NT2/D1 (cell line): ENCODE data around the gene JCAD.

Experiments used
- DNase-seq: peaks from one replicate; pipeline ENCODE4 v3.0.0-alpha.2; 2011; ENCODE audit warnings: low read depth, low spot score
- H3K27me3 ChIP-seq: 2 replicates; pipeline ENCODE4 v1.6.0; 2011; ENCODE audit warnings: mild to moderate bottlenecking; ENCODE audit not compliant: insufficient read length, insufficient read depth
- H3K36me3 ChIP-seq: 2 replicates; pipeline ENCODE4 v1.6.1; 2011; ENCODE audit warnings: mild to moderate bottlenecking, low read length, mixed read lengths; ENCODE audit not compliant: insufficient read depth, insufficient read length
- H3K4me1 ChIP-seq: 2 replicates; pipeline ENCODE4 v1.5.1; 2011; ENCODE audit not compliant: insufficient read depth, insufficient read length
- H3K4me3 ChIP-seq: 2 replicates; pipeline ENCODE4 v1.5.1; 2011; ENCODE audit warnings: low read depth; ENCODE audit not compliant: insufficient read length
- H3K9ac ChIP-seq: 2 replicates; pipeline ENCODE4 v1.6.0; 2011; ENCODE audit warnings: low read depth; ENCODE audit not compliant: insufficient read length
- H3K9me3 ChIP-seq: 2 replicates; pipeline ENCODE4 v1.5.1; 2011; ENCODE audit warnings: mild to moderate bottlenecking, low read length; ENCODE audit not compliant: insufficient read depth
- SUZ12 ChIP-seq: IDR thresholded peaks from 2 replicates; pipeline ENCODE4 v1.6.1; 2011; ENCODE audit not compliant: insufficient read length, insufficient read depth; ENCODE audit errors: extremely low read depth
- YY1 ChIP-seq: IDR thresholded peaks from 2 replicates; pipeline ENCODE4 v1.6.1; 2011; ENCODE audit not compliant: insufficient read length, insufficient read depth
- ZNF274 ChIP-seq: IDR thresholded peaks from 2 replicates; pipeline ENCODE4 v1.6.1; 2011; ENCODE audit warnings: mild to moderate bottlenecking, low read depth, low read length

JCAD gene

GRCh38 chr10:30051220-30051619, 8.2 kb downstream of the JCAD start:
- Histone ChIP-seq H3K4me3 (no peak overlapping the region), H3K36me3 (peaks cover 23% of the 10 kb centered on the region), H3K27me3 (no peaks in the 10 kb centered on the region), H3K9ac (no peak overlapping the region), H3K4me1 (no peaks in the 10 kb centered on the region), H3K9me3 (no peaks in the 10 kb centered on the region)
- TF ChIP-seq YY1, result no peak
- no peak for TF ChIP-seq ZNF274
- TF ChIP-seq SUZ12, result no peak
- no peak for DNase-seq

- H3K36me3 ChIP-seq, result peaks cover 31% of the 10 kb centered on the region
- H3K9me3 ChIP-seq, result no peaks in the 10 kb centered on the region
- H3K4me1 ChIP-seq, result no peaks in the 10 kb centered on the region
- H3K27me3 ChIP-seq, result no peaks in the 10 kb centered on the region
- H3K9ac ChIP-seq, result no peak overlapping the region
- DNase-seq, result no peak
- TF ChIP-seq ZNF274, result no peak
- TF ChIP-seq YY1, result no peak
- no peak for TF ChIP-seq SUZ12
- H3K4me3 ChIP-seq, result no peak overlapping the region
Observed at GRCh38 chr10:30050411-30050810, 9.0 kb downstream of the JCAD start.

- no peak for DNase-seq
- TF ChIP-seq ZNF274 (no peak), SUZ12 (no peak), YY1 (no peak)
- Histone ChIP-seq H3K36me3 (peaks cover 44% of the 10 kb centered on the region), H3K9ac (no peak overlapping the region), H3K4me3 (no peak overlapping the region), H3K9me3 (no peaks in the 10 kb centered on the region), H3K27me3 (no peaks in the 10 kb centered on the region), H3K4me1 (no peaks in the 10 kb centered on the region)
Observed at GRCh38 chr10:30048768-30049517, 10.4 kb downstream of the JCAD start.

GRCh38 chr10:30047924-30048531, 11.4 kb downstream of the JCAD start:
- TF ChIP-seq ZNF274 (no peak), SUZ12 (no peak), YY1 (no peak)
- H3K4me1 ChIP-seq, result no peaks in the 10 kb centered on the region
- no peak overlapping the region for H3K4me3 ChIP-seq
- DNase-seq, result no peak
- H3K9me3 ChIP-seq, result no peaks in the 10 kb centered on the region
- no peaks in the 10 kb centered on the region for H3K27me3 ChIP-seq
- H3K36me3 ChIP-seq, result peaks cover 51% of the 10 kb centered on the region
- no peak overlapping the region for H3K9ac ChIP-seq

- Histone ChIP-seq H3K4me3 (no peak overlapping the region), H3K27me3 (no peaks in the 10 kb centered on the region), H3K36me3 (peaks cover 52% of the 10 kb centered on the region), H3K4me1 (no peaks in the 10 kb centered on the region), H3K9me3 (no peaks in the 10 kb centered on the region), H3K9ac (no peak overlapping the region)
- TF ChIP-seq ZNF274 (no peak), SUZ12 (no peak), YY1 (no peak)
- no peak for DNase-seq
Observed at GRCh38 chr10:30047430-30047829, 12.0 kb downstream of the JCAD start.

GRCh38 chr10:30046476-30046875, 12.9 kb downstream of the JCAD start:
- no peak overlapping the region for H3K4me3 ChIP-seq
- no peak overlapping the region for H3K9ac ChIP-seq
- peaks cover 56% of the 10 kb centered on the region for H3K36me3 ChIP-seq
- no peaks in the 10 kb centered on the region for H3K27me3 ChIP-seq
- H3K4me1 ChIP-seq, result no peaks in the 10 kb centered on the region
- no peaks in the 10 kb centered on the region for H3K9me3 ChIP-seq
- TF ChIP-seq SUZ12 (no peak), ZNF274 (no peak)
- no peak for DNase-seq

- Histone ChIP-seq H3K27me3 (no peaks in the 10 kb centered on the region), H3K4me1 (no peaks in the 10 kb centered on the region), H3K4me3 (no peak overlapping the region), H3K9me3 (no peaks in the 10 kb centered on the region), H3K9ac (no peak overlapping the region), H3K36me3 (peaks cover 61% of the 10 kb centered on the region)
- no peak for TF ChIP-seq SUZ12
- TF ChIP-seq ZNF274, result no peak
- TF ChIP-seq YY1, result no peak
- DNase-seq, result no peak
Observed at GRCh38 chr10:30045961-30046360, 13.4 kb downstream of the JCAD start.
